22Rv1 (cell line): ENCODE results near the gene PRR5.

Source experiments
- CTCF ChIP-seq: fragments of 450-650 bp; IDR thresholded peaks from 2 replicates; pipeline ENCODE4 v1.5.1; 2017; ENCODE audit warnings: mild to moderate bottlenecking
- ZFX ChIP-seq: fragments of 450-650 bp; IDR thresholded peaks from 2 replicates; pipeline ENCODE4 v1.6.1; 2017; ENCODE audit warnings: antibody characterized with exemption, borderline replicate concordance

GRCh38 chr22:44759001-44759400, 57.0 kb downstream of the PRR5 start:
- TF ChIP-seq CTCF (no peak), ZFX (no peak)
